ENCODE data around the gene BABAM2.

- TF ChIP-seq, protein P1, sequence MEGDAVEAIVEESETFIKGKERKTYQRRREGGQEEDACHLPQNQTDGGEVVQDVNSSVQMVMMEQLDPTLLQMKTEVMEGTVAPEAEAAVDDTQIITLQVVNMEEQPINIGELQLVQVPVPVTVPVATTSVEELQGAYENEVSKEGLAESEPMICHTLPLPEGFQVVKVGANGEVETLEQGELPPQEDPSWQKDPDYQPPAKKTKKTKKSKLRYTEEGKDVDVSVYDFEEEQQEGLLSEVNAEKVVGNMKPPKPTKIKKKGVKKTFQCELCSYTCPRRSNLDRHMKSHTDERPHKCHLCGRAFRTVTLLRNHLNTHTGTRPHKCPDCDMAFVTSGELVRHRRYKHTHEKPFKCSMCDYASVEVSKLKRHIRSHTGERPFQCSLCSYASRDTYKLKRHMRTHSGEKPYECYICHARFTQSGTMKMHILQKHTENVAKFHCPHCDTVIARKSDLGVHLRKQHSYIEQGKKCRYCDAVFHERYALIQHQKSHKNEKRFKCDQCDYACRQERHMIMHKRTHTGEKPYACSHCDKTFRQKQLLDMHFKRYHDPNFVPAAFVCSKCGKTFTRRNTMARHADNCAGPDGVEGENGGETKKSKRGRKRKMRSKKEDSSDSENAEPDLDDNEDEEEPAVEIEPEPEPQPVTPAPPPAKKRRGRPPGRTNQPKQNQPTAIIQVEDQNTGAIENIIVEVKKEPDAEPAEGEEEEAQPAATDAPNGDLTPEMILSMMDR (IDR thresholded peaks at IDR 0.05): no peak
- TF ChIP-seq POLR2A (IDR thresholded peaks at IDR 0.05): no peak
Observed at GRCh38 chr2:28071221-28071620, 180.7 kb downstream of the BABAM2 start.

Measured in thyroid gland (tissue), 4 donors.